ENCODE measurements around the gene ZNF207. TPM values are rescaled to one million over a fixed set of nuclear protein-coding genes. Genes with fewer than 3 reads are reported as not detected.

ZNF207 gene
- total RNA-seq, 2 donors from 2014 or later = 82.5 to 95.6 TPM

DNA sequence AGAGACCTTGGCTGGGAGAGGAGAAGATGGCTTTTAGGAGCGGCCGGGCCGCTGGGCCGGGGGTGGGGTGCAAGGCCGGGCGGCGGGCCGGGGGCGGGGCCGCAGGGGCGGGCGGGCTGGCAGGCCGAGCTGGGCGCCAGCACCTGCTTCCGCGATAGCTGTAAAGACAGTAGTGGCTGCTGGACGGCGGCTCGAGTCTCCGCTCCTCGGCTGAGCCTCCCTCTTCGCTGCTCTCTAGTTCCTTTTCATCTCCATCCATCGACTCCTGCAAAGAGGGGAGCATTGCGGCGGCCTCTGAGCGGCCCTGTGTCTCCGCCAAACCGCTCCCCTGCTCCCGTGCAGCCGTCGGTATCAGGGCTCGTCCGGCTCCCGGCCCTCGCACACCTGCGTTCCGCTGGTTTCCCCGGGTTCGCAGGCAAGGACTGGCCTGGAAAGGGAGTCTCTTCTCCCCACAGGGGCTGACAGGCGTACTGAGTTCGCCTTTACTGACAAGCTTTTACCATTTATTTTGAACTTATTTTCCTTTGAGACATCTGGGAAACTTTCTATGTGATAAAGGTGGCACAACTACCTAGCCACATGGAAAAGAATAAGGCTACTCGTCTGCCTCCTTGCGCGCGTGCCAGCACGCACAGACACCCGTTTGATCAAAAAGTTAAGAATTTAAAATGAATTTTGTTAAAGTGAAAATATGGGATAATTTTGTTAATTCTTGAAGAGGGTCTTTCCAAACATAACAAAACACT, 7.9 kb upstream of the ZNF207 start, which contains the start of gene C17orf75:
C17orf75 (minus strand) TSS at position 317 of the 746 bp plus-strand sequence; CDS start at position 283, 34 bp downstream.
- intact Hi-C loops (cut with DNase I) = no loop called here

DNA sequence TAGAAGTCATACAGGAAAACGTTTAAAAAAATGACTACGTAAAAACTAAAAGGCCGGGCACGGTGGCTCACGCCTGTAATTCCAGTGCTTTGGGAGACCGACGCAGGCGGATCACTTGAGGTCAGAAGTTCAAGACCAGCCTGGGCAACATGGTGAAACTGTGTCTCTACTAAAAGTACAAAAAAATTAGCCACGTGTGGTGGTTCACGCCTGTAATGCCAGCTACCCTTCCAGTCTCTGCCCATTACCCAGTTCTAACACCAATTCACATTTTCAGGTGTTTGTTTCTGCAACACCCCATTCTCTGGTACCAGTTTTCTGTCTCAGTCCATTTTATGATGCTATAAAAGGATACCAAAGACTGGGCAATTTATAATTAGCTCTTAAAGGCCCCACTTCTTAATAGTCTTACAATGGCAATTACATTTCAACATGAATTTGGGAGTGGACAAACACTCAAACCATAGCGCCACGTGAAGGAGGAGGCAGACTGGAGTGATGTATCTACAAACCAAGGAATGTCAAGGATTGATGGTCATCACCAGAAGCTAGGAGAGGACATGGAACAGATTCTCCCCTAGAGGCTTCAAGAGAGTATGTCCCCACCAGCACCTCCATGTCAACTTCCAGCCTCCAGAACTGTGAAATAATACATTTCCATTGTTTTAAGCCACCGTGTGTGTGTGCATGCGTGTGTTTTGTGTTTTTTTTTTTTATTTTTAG, 7.2 kb upstream of the ZNF207 start:
- ATAC-seq (no peak), DNase-seq (no peak)
- H3K9me3 ChIP-seq = no peaks in the 10 kb centered on the region
- no peaks in the 10 kb centered on the region for H3K27me3 ChIP-seq
- H3K36me3 ChIP-seq (replicated peaks in 1 of 2; ENCODE audit: insufficient read depth in 1 of 2, low read depth in 2 of 2) = no peaks in the 10 kb centered on the region
- H3K27ac ChIP-seq = peak overlapping the region in 3 of 4 donors; percentile 71 to 82 (median 76)
- H3K4me3 ChIP-seq = peak overlapping the region in 1 of 2 donors; percentile 42
- 54 to 55% methylated on average over 14 of the region's 14 CpGs for WGBS, 2 donors
- no peak for TF ChIP-seq POLR2A (IDR thresholded peaks at IDR 0.05)
- TF ChIP-seq, protein P1, sequence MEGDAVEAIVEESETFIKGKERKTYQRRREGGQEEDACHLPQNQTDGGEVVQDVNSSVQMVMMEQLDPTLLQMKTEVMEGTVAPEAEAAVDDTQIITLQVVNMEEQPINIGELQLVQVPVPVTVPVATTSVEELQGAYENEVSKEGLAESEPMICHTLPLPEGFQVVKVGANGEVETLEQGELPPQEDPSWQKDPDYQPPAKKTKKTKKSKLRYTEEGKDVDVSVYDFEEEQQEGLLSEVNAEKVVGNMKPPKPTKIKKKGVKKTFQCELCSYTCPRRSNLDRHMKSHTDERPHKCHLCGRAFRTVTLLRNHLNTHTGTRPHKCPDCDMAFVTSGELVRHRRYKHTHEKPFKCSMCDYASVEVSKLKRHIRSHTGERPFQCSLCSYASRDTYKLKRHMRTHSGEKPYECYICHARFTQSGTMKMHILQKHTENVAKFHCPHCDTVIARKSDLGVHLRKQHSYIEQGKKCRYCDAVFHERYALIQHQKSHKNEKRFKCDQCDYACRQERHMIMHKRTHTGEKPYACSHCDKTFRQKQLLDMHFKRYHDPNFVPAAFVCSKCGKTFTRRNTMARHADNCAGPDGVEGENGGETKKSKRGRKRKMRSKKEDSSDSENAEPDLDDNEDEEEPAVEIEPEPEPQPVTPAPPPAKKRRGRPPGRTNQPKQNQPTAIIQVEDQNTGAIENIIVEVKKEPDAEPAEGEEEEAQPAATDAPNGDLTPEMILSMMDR (IDR thresholded peaks at IDR 0.05) = no peak
- intact Hi-C loops (cut with DNase I) = no loop called here
- peaks cover 16% of the 10 kb centered on the region for H3K4me1 ChIP-seq

More for the DNA sequence above, 7.9 kb upstream of the ZNF207 start, which contains the start of gene C17orf75:
- DNase-seq (peak; percentile 83 to 85 (median 84)), ATAC-seq (peak; percentile 95)
- 3% methylated on average over 19 to 29 of the region's 47 CpGs for WGBS, 2 donors
- Histone ChIP-seq H3K27ac (peak within 1 kb of the TSS; percentile 37 to 82 (median 74)), H3K4me3 (peak within 1 kb of the TSS; percentile 19 to 42), H3K36me3 (replicated peaks in 1 of 2; ENCODE audit: insufficient read depth in 1 of 2, low read depth in 2 of 2) (no peaks in the 10 kb centered on the region), H3K27me3 (no peaks in the 10 kb centered on the region), H3K4me1 (peaks cover 16% of the 10 kb centered on the region), H3K9me3 (no peaks in the 10 kb centered on the region)
- TF ChIP-seq, protein P1 (IDR thresholded peaks at IDR 0.05) = peak in 1 of 7 experiments; percentile 2
- TF ChIP-seq POLR2A (IDR thresholded peaks at IDR 0.05) = peak; percentile 39 to 79 (median 73)

DNA sequence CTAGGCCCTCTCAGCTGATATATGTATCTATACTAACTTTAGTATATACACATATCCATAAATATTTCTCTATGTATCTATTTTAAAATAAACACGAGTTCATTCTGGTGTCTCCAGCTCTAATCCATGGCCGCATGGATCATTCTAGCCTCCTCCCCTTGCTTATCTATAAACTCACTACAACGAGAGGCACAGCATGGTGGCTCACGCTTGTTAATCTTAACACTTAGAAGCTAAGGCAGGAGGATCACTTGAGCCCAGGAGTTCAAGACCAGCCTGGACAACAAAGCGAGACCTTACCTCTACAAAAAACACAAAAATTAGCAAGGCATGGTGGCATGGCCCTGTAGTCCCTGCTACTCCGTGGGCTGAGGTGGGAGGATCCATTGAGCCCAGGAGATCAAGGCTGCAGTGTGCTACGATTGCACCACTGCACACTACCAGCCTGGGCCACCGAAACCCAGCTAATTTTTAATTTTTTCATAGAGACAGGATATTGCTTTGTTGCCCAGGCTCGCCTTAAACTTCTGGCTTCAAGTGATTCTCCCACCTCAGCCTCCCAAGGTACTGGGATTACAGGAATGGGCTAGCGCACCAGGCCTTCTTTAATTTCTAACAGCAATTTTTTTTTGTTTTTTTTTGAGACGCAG, 3.9 kb upstream of the ZNF207 start:
- no peak overlapping the region for H3K27ac ChIP-seq
- H3K4me1 ChIP-seq = peaks cover 20% of the 10 kb centered on the region
- no peak for ATAC-seq
- 78 to 86% methylated on average over 10 to 11 of the region's 11 CpGs for WGBS, 2 donors
- no peaks in the 10 kb centered on the region for H3K9me3 ChIP-seq
- intact Hi-C loops (cut with DNase I) = no loop called here
- H3K36me3 ChIP-seq (replicated peaks in 1 of 2; ENCODE audit: insufficient read depth in 1 of 2, low read depth in 2 of 2) = no peaks in the 10 kb centered on the region
- no peaks in the 10 kb centered on the region for H3K27me3 ChIP-seq
- no peak for TF ChIP-seq POLR2A (IDR thresholded peaks at IDR 0.05)
- TF ChIP-seq, protein P1 (IDR thresholded peaks at IDR 0.05) = no peak
- DNase-seq = no peak
- H3K4me3 ChIP-seq = no peak overlapping the region

DNA sequence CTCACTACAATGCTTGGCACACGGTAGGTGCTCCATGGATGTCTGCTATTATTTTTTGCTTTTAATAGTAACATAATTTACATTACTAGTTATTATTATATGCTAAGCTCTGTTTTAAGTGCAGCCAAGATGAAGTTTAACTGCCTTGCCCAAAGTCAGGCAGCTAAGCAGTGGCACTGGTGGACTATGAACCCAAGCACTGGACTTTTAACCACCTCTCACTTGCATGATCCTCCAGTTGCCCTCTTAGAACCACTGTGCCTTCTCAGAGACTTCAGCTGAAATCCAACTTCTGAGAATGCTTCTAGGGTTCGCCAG, 1.5 kb upstream of the ZNF207 start:
- H3K9me3 ChIP-seq = no peaks in the 10 kb centered on the region
- no peaks in the 10 kb centered on the region for H3K36me3 ChIP-seq (replicated peaks in 1 of 2; ENCODE audit: insufficient read depth in 1 of 2, low read depth in 2 of 2)
- H3K27ac ChIP-seq = no peak overlapping the region
- H3K4me1 ChIP-seq = peaks cover 21% of the 10 kb centered on the region
- no peak for ATAC-seq
- no peak overlapping the region for H3K4me3 ChIP-seq
- DNase-seq = no peak
- H3K27me3 ChIP-seq = no peaks in the 10 kb centered on the region
- 98% methylated on average over 2 of the region's 2 CpGs for WGBS, 2 donors
- no peak for TF ChIP-seq POLR2A (IDR thresholded peaks at IDR 0.05)
- TF ChIP-seq, protein P1 (IDR thresholded peaks at IDR 0.05) = no peak
- intact Hi-C loops (cut with DNase I) = no loop called here
